Fibroblast of villous mesenchyme (primary cell): ENCODE measurements around the gene HNRNPLL. TPM values are rescaled to one million over a fixed set of nuclear protein-coding genes. Genes with fewer than 3 reads are reported as not detected.

Experiments used
- DNase-seq: peaks from one replicate; pipeline ENCODE4 v3.0.0-alpha.2; 2010; ENCODE audit warnings: low read depth
- H3K4me3 ChIP-seq: 2 replicates; pipeline ENCODE4 v1.5.1; 2011; ENCODE audit warnings: low read depth, mild to moderate bottlenecking, low read length
- total RNA-seq: library from RNA; depleted of rRNA; stranded (reverse); fragments of >200 nt; gene quantifications from 2 replicates; pipeline ENCODE4 v1.2.3, GENCODE V29; 2012
- TF ChIP-seq, protein P1 (sequence below): IDR thresholded peaks from 2 replicates; pipeline ENCODE4 v1.5.1; 2012; ENCODE audit warnings: low read depth, mild to moderate bottlenecking, low read length; ENCODE audit not compliant: insufficient read depth

HNRNPLL gene
- total RNA-seq, 1 donor = 57.0 TPM

DNA sequence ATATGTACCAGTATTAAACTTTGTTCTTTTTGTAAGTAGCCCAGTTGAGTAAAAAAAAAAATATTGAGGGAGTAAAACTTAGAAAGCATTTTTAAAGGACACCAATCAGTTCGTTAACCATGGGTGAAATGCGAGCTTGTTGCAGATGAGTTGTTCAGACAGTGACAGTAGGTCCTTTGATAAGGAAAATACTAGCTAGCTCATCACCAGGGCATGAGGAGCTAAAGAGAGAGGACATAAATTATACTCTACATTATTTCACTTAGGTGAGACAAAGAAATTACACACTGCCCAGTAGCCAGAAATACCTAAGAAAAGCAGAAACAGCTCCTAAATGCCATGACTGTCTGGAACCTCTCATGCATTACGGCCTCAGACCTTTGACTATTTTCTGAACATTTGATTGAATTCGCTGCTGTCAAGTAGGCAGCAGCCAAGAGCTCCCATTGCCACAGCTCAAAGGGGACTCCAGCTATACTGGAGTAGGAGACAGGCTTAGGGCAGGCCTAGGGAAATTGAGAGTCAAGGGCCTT is 2.6 kb upstream of the HNRNPLL start:
- no peak for DNase-seq
- no peak overlapping the region for H3K4me3 ChIP-seq
- TF ChIP-seq, protein P1, sequence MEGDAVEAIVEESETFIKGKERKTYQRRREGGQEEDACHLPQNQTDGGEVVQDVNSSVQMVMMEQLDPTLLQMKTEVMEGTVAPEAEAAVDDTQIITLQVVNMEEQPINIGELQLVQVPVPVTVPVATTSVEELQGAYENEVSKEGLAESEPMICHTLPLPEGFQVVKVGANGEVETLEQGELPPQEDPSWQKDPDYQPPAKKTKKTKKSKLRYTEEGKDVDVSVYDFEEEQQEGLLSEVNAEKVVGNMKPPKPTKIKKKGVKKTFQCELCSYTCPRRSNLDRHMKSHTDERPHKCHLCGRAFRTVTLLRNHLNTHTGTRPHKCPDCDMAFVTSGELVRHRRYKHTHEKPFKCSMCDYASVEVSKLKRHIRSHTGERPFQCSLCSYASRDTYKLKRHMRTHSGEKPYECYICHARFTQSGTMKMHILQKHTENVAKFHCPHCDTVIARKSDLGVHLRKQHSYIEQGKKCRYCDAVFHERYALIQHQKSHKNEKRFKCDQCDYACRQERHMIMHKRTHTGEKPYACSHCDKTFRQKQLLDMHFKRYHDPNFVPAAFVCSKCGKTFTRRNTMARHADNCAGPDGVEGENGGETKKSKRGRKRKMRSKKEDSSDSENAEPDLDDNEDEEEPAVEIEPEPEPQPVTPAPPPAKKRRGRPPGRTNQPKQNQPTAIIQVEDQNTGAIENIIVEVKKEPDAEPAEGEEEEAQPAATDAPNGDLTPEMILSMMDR = no peak

DNA sequence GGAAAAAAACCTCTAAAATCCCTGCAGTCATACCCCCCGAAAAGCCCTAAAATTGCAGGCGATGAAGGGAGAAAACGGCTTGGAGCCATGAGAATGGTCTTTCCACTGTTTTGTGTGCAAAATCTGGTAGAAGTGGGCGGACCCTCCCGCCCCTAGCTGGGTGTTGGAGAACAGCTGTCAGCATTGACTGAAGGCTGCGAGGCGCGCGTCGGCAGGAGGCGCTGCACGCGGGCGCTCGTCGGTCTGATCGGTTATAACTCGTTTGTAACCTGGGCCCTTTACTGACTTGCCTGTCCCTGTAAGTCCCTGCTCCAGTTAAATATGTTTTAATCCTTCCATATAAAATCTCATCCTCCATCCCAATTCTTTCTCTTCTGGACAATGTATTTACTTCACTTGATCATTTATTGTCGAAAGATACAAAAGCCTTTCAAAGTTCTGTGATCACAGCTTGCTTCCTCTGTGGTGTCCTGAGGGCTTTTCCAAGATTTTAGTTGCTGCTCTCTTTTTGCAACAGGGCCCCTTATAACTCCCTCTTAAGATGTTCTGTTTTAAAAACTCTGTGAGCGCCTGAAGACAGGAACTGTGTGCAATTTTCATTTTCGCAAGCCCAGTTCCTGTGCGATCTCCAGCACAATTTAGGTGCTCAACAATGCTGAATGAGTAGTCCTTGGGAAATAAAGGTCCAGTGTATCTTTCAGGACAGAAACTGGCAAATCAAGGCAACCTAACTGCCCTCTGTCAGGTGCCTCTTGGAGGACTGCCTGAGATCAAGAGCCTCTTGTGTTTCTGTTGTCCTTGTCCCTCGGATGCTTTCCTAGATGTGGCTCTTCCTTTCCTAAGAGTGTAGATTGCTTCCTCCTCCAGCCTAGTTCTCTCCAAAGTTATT is 918 bp upstream of the HNRNPLL start:
- DNase-seq = peak; percentile 71
- TF ChIP-seq, protein P1 = peak; percentile 80
- peak overlapping the region; percentile 84 for H3K4me3 ChIP-seq

DNA sequence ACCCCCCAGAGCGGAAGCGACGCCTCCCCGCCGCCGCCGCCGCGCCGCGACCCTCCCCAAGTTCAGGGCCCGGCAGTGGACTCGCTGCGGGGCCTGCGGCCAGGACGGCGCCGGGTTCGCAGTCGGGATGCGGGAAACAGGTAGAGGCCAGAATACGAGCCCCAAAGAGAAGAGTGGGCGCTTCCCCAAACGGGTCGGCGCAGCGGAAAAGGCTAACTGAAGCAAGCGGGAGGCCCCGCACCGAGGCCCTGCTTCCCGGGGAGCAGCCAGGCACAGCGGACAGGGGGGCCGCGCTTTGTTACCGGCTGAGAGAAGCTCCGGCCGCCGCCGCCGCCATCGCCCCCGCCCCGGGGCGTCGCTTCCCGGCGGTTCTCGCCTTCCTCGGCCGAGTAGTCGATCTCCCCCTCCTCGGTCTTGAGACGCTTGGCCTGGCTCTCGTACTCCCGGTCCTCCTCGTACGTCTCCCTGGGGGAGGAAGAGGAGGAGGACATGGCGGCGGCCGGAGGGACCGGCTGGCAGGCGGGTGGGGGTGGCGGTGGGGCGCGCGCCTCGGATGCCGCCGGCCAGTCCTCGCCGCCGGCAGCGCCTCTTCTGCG is 494 bp downstream of the HNRNPLL start:
- TF ChIP-seq, protein P1 = no peak
- peak overlapping the region; percentile 84 for H3K4me3 ChIP-seq
- no peak for DNase-seq

DNA sequence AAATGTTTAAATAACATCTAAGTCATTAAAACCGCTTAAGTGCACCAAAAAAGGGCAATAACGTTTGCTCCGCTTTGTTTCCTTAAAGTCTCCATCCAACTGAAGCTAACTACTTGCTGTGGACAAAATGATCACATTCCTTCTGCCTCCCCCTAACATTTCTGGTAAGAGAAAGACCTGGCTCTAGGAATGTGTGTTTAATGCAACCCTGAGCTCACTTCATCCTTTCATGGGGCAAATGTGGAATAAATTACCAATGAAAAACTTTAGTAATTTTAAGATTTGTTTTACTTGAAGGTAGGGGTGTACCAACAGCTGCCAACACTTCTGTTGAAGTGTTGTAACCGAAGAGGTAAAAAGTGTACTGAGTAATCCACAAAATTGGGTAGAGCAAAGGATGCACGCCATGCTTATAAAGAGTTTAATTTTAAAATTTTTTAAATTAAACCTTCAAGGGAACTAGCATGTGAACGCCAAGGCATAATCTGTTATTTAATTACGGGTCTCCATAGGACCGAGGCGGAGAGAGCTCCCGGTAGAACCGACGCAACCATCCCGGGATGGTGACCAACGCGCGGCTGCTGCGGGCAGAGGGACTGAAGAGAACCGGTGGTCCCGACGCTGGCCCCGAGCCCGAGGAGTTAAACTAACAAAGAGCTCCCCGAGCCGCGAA is 1.1 kb downstream of the HNRNPLL start:
- DNase-seq = peak; percentile 51
- peak overlapping the region; percentile 84 for H3K4me3 ChIP-seq
- TF ChIP-seq, protein P1 = no peak

DNA sequence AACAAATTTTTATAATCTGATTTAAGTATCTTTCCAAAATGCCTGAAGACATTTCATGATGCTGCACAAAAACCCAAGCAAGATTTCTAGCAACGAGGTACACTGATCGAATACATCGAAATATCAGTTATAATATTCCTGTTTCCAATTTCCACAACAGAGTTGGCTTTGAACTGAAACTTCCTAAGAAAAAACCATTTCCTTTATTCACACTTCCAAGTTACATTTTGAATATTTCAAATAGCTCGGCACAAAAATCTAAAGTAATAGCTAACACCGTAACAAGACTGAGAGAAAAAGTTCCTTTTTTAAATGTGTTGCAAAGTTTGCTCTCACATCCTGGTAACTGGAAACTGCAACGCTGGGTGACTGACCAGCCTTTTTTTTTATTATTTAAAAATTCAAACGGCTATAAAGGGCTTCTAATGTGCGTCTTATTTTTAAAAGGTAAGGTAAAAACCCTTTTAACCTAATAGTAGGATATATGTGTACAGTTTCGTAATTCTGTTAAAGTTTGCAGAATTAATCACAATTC is 1.7 kb downstream of the HNRNPLL start:
- TF ChIP-seq, protein P1 = no peak
- no peak for DNase-seq
- H3K4me3 ChIP-seq = peak overlapping the region; percentile 84

DNA sequence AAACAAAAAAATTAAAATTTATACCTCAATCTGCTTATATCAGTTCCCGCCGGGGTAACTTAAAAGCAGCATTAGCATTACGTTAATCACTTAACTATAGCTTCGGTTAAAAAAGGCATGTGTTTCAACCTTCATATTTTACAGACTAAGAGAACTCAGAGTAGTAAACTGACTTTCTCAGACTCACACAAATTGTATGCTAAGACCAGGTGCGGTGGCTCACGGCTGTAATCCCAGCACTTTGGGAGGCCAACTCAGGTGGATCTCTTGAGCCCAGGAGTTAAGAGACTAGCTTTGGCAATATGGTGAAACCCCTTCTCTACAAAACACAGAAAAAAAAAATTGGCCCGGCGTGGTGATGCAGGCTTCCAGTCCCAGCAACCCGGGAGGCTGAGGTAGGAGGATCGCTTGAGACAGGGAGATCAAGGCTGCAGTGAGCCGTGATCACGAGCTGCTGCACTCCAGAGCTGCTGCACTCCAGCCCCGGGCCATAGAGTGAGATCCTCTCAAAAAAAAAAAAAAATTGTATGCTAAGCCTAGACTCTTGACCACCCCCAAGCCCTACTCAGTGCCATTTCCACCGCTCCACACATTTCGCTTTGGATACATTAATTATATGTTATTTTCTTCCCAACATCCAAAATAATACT is 2.4 kb downstream of the HNRNPLL start:
- TF ChIP-seq, protein P1 = no peak
- H3K4me3 ChIP-seq = peak overlapping the region; percentile 84
- DNase-seq = no peak
